H1 (cell line): Measurements from ENCODE around the gene NSUN6. TPM values are rescaled to one million over a fixed set of nuclear protein-coding genes. Genes with fewer than 3 reads are reported as not detected.

ENCODE experiments used
- CTCF ChIA-PET: fragments of 300-600 bp; sonication (Branson Sonifier 250); formaldehyde crosslinking; loops from one replicate; lab custom pipeline; 2021; ENCODE audit not compliant: partially characterized antibody; lab: Charles Lee
- POLR2A ChIA-PET: fragments of 300-600 bp; sonication (Branson Sonifier 250); formaldehyde crosslinking; loops from one replicate; lab custom pipeline; 2021; ENCODE audit warnings: inconsistent platforms; ENCODE audit not compliant: partially characterized antibody; lab: Charles Lee
- DNase-seq, 2 experiments: peaks; one replicate each; pipeline versions ENCODE4 v3.0.0 to v3.0.0-alpha.2; 2010 to 2022; ENCODE audit warnings: low spot score in 2 of 2, low read depth in 1 of 2, mixed read lengths in 1 of 2
- FAIRE-seq: peaks from 2 replicates; lab custom pipeline; 2011; peaks lifted over from hg19 to GRCh38; lab: Jason Lieb, UNC
- H2AFZ ChIP-seq: 2 replicates; pipeline ENCODE4 v1.8.1; 2012; ENCODE audit warnings: low read length, inconsistent platforms
- H2AK5ac ChIP-seq: 2 replicates; pipeline ENCODE4 v1.6.1; 2013; ENCODE audit warnings: low read depth, low read length
- H2BK120ac ChIP-seq: replicated peaks from 2 replicates; pipeline ENCODE3; 2013; ENCODE audit warnings: low read depth, low read length, inconsistent platforms
- H2BK12ac ChIP-seq: 2 replicates; pipeline ENCODE4 v1.6.1; 2013; ENCODE audit warnings: low read depth, low read length
- H2BK15ac ChIP-seq: 2 replicates; pipeline ENCODE4 v1.6.1; 2013; ENCODE audit warnings: low read length
- H2BK20ac ChIP-seq: 2 replicates; pipeline ENCODE4 v1.6.1; 2013; ENCODE audit warnings: low read length
- H2BK5ac ChIP-seq: 2 replicates; pipeline ENCODE4 v1.6.1; 2013; ENCODE audit warnings: low read depth, low read length
- H3K14ac ChIP-seq: 2 replicates; pipeline ENCODE4 v1.6.1; 2013; ENCODE audit warnings: inconsistent platforms; ENCODE audit not compliant: insufficient read length
- H3K18ac ChIP-seq: 2 replicates; pipeline ENCODE4 v1.6.1; 2013; ENCODE audit warnings: low read length; ENCODE audit errors: extremely low read depth
- H3K23ac ChIP-seq: 2 replicates; pipeline ENCODE4 v1.6.1; 2013; ENCODE audit warnings: inconsistent platforms; ENCODE audit not compliant: insufficient read length
- H3K23me2 ChIP-seq: 2 replicates; pipeline ENCODE4 v1.6.1; 2013; ENCODE audit warnings: low read depth, low read length
- H3K27ac ChIP-seq: 2 replicates; pipeline ENCODE4 v1.6.1; 2011; ENCODE audit warnings: low read depth, low read length, inconsistent platforms
- H3K27me3 ChIP-seq, 4 experiments: replicated peaks in 1 of 4; 1 replicate in 1 of 4; 2 replicates in 3 of 4; pipeline versions ENCODE4 v1.6.1 to v1.8.1; 2011 to 2013; ENCODE audit warnings: low read length in 3 of 4, mild to moderate bottlenecking in 3 of 4, inconsistent platforms in 2 of 4, mixed read lengths in 2 of 4, moderate library complexity in 1 of 4; ENCODE audit not compliant: control insufficient read depth in 3 of 4, insufficient read depth in 3 of 4; ENCODE audit errors: extremely low read depth in 1 of 4
- H3K36me3 ChIP-seq, 4 experiments: 2 replicates each; pipeline versions ENCODE4 v1.6.1 to v1.8.1; 2011 to 2013; ENCODE audit warnings: mild to moderate bottlenecking in 4 of 4, low read length in 3 of 4, moderate library complexity in 2 of 4, control low read depth in 1 of 4, inconsistent platforms in 1 of 4; ENCODE audit not compliant: insufficient read depth in 4 of 4, control insufficient read depth in 2 of 4
- H3K4ac ChIP-seq: replicated peaks from 2 replicates; pipeline ENCODE3; 2013; ENCODE audit warnings: low read length, low read depth, mixed read lengths, inconsistent platforms; ENCODE audit not compliant: insufficient read length
- H3K4me1 ChIP-seq, 4 experiments: replicated peaks in 1 of 4; 1 replicate in 1 of 4; 2 replicates in 3 of 4; pipeline versions ENCODE4 v1.6.1 to v1.8.1; 2011 to 2013; ENCODE audit warnings: low read length in 3 of 4, inconsistent platforms in 2 of 4, mixed read lengths in 1 of 4; ENCODE audit not compliant: insufficient read depth in 4 of 4, control insufficient read depth in 3 of 4
- H3K4me2 ChIP-seq, 2 experiments: 2 replicates each; pipeline versions ENCODE4 v1.6.1 to v1.8.1; 2011 to 2013; ENCODE audit warnings: low read depth in 2 of 2, low read length in 2 of 2, control low read depth in 1 of 2, inconsistent platforms in 1 of 2, mild to moderate bottlenecking in 1 of 2; ENCODE audit not compliant: insufficient read depth in 1 of 2
- H3K4me3 ChIP-seq, 4 experiments: fragments of 200-600, 300-600 bp in 1 of 4; sonication (generic), shearing (Covaris generic), sonication (Bioruptor Twin) in 1 of 4; 2 replicates each; pipeline versions ENCODE4 v1.5.1 to v1.8.1; 2011 to 2016; ENCODE audit warnings: low read length in 4 of 4, low read depth in 3 of 4, control low read depth in 2 of 4, inconsistent platforms in 2 of 4, mild to moderate bottlenecking in 2 of 4, mixed read lengths in 1 of 4, moderate library complexity in 1 of 4; ENCODE audit not compliant: insufficient read depth in 2 of 4; ENCODE audit errors: extremely low read depth in 1 of 4
- H3K56ac ChIP-seq: replicated peaks from 2 replicates; pipeline ENCODE3; 2013; ENCODE audit warnings: low read depth, mild to moderate bottlenecking, mixed read lengths, low read length, inconsistent platforms; ENCODE audit not compliant: insufficient read length
- H3K79me1 ChIP-seq: 2 replicates; pipeline ENCODE4 v1.6.1; 2013; ENCODE audit warnings: low read depth, low read length, control low read depth
- H3K79me2 ChIP-seq, 2 experiments: 2 replicates each; pipeline versions ENCODE4 v1.6.1 to v1.8.1; 2012 to 2013; ENCODE audit warnings: low read length in 2 of 2, mild to moderate bottlenecking in 2 of 2, inconsistent platforms in 1 of 2; ENCODE audit not compliant: insufficient read depth in 2 of 2, control insufficient read depth in 1 of 2
- H3K9ac ChIP-seq, 4 experiments: replicated peaks in 1 of 4; 1 replicate in 1 of 4; 2 replicates in 3 of 4; pipeline versions ENCODE4 v1.6.1 to v1.8.1; 2011 to 2013; ENCODE audit warnings: low read depth in 3 of 4, low read length in 3 of 4, control low read depth in 2 of 4, mild to moderate bottlenecking in 2 of 4, moderate library complexity in 2 of 4, inconsistent platforms in 1 of 4; ENCODE audit errors: extremely low read depth in 1 of 4
- H3K9me3 ChIP-seq, 2 experiments: 2 replicates each; pipeline versions ENCODE4 v1.6.1 to v1.8.1; 2012 to 2013; ENCODE audit warnings: mild to moderate bottlenecking in 2 of 2, moderate library complexity in 2 of 2, control low read depth in 1 of 2, inconsistent platforms in 1 of 2, low read depth in 1 of 2, low read length in 1 of 2, mixed read lengths in 1 of 2; ENCODE audit not compliant: insufficient read depth in 2 of 2
- H4K20me1 ChIP-seq, 2 experiments: replicated peaks in 1 of 2; 2 replicates each; pipeline versions ENCODE3 to v1.8.1; 2011 to 2013; ENCODE audit warnings: inconsistent platforms in 2 of 2, low read length in 2 of 2, mild to moderate bottlenecking in 1 of 2; ENCODE audit not compliant: insufficient read depth in 2 of 2, control insufficient read depth in 1 of 2
- H4K5ac ChIP-seq: 2 replicates; pipeline ENCODE4 v1.6.1; 2013; ENCODE audit warnings: low read length, low read depth, mixed read lengths, inconsistent platforms; ENCODE audit not compliant: insufficient read length
- H4K8ac ChIP-seq: 2 replicates; pipeline ENCODE4 v1.8.0; 2013; ENCODE audit warnings: mild to moderate bottlenecking, moderate library complexity, low read length, inconsistent platforms; ENCODE audit not compliant: insufficient read depth; ENCODE audit errors: extremely low read depth
- H4K91ac ChIP-seq: replicated peaks from 2 replicates; pipeline ENCODE3; 2013; ENCODE audit warnings: low read length, mixed read lengths, inconsistent platforms; ENCODE audit not compliant: insufficient read length
- CBX5 ChIP-seq: fragments of 300-800, 300-1000 bp; sonication (generic); IDR thresholded peaks from 2 replicates; pipeline ENCODE4 v1.7.1; 2016; ENCODE audit warnings: antibody characterized with exemption, low read length, low read depth
- CHD1 ChIP-seq: IDR thresholded peaks from 2 replicates; pipeline ENCODE4 v1.6.1; 2012; ENCODE audit warnings: low read depth, low read length, improper control_type of control experiment
- E2F6 ChIP-seq: IDR thresholded peaks from 2 replicates; pipeline ENCODE4 v1.6.1; 2012; ENCODE audit warnings: inconsistent platforms
- HDAC2 ChIP-seq, 2 experiments: fragments of 300-600 bp in 1 of 2; sonication (generic) in 1 of 2; IDR thresholded peaks; 2 replicates each; pipeline ENCODE4 v1.6.1; 2011 to 2012; ENCODE audit warnings: low read depth in 2 of 2, low read length in 2 of 2, mild to moderate bottlenecking in 2 of 2, moderate library complexity in 2 of 2, borderline replicate concordance in 1 of 2, inconsistent platforms in 1 of 2
- KDM1A ChIP-seq: fragments of 200-600, 300-600 bp; sonication (generic); IDR thresholded peaks from 2 replicates; pipeline ENCODE4 v1.7.1; 2016; ENCODE audit warnings: mild to moderate bottlenecking, low read length, borderline replicate concordance
- MAFK ChIP-seq: IDR thresholded peaks from 2 replicates; pipeline ENCODE4 v1.6.1; 2012; ENCODE audit warnings: low read depth, mild to moderate bottlenecking, improper control_type of control experiment, low read length
- POLR2A ChIP-seq, 2 experiments: IDR thresholded peaks; 1 replicate in 1 of 2; 2 replicates in 1 of 2; pipeline ENCODE4 v1.6.1; 2011; ENCODE audit warnings: low read depth in 2 of 2, low read length in 2 of 2, mild to moderate bottlenecking in 2 of 2; ENCODE audit errors: control extremely low read depth in 1 of 2
- POLR2AphosphoS5 ChIP-seq: IDR thresholded peaks from 2 replicates; pipeline ENCODE4 v1.6.1; 2011; ENCODE audit warnings: low read depth, low read length
- RAD21 ChIP-seq, 2 experiments: IDR thresholded peaks in 1 of 2; conservative IDR thresholded peaks in 1 of 2; 2 replicates each; pipeline ENCODE4 v1.6.1; 2011; ENCODE audit warnings: low read depth in 2 of 2, low read length in 2 of 2, improper control_type of control experiment in 1 of 2, inconsistent platforms in 1 of 2, mild to moderate bottlenecking in 1 of 2, moderate library complexity in 1 of 2
- RBBP5 ChIP-seq: IDR thresholded peaks from 2 replicates; pipeline ENCODE4 v1.7.1; 2012; ENCODE audit warnings: low read depth, mild to moderate bottlenecking, inconsistent platforms, low read length, moderate library complexity, borderline replicate concordance
- RFX5 ChIP-seq: IDR thresholded peaks from 2 replicates; pipeline ENCODE4 v1.6.1; 2011; ENCODE audit warnings: low read depth, low read length, improper control_type of control experiment, borderline replicate concordance
- SP2 ChIP-seq: IDR thresholded peaks from 2 replicates; pipeline ENCODE4 v1.6.1; 2012; ENCODE audit warnings: mild to moderate bottlenecking, low read length, inconsistent platforms
- SRF ChIP-seq: IDR thresholded peaks from 2 replicates; pipeline ENCODE4 v1.6.1; 2011; ENCODE audit warnings: mild to moderate bottlenecking, low read depth, low read length, moderate library complexity
- TBP ChIP-seq: IDR thresholded peaks from 2 replicates; pipeline ENCODE4 v1.6.1; 2011; ENCODE audit warnings: low read depth, low read length, improper control_type of control experiment
- WGBS, 2 experiments: shearing (Covaris generic) in 1 of 2; methylation state at CpG; one replicate each; pipeline versions ENCODE4 v1.1.6 to v1.1.7; 2013 to 2015; ENCODE audit warnings: low lambda C conversion rate in 2 of 2, mixed read lengths in 2 of 2, inconsistent platforms in 1 of 2, low coverage in 1 of 2, missing lambda C conversion rate in 1 of 2; ENCODE audit not compliant: insufficient replicate concordance in 2 of 2, insufficient coverage in 1 of 2, insufficient read length in 1 of 2; ENCODE audit errors: extremely low coverage in 1 of 2, missing lambda C conversion rate in 1 of 2; 5-methylcytosine and 5-hydroxymethylcytosine counted together
- polyA plus RNA-seq, 7 experiments: library from polyadenylated mRNA; depleted of rRNA in 3 of 7; stranded (reverse) in 5 of 7; unstranded in 2 of 7; fragments of >200 nt in 5 of 7; fragments of 200-250 nt in 2 of 7; gene quantifications; 1 replicate in 5 of 7; 2 replicates in 1 of 7; 4 replicates in 1 of 7; pipeline versions ENCODE4 v1.2.1 to v1.2.3, GENCODE V29; 2011 to 2013; ENCODE audit warnings: missing spikeins in 2 of 7, mixed read lengths in 2 of 7
- total RNA-seq: library from RNA; stranded (reverse); fragmentation: NEBNext Ultra II Directional; extraction: Animal tissue kit (Norgen Biotek cat#: 25700); gene quantifications from 2 replicates; pipeline ENCODE4 v1.2.1, GENCODE V29; 2021

Gene NSUN6
- total and polyA plus RNA-seq, 2 of the 8 experiments (the other 6 are each of a cell fraction or from before 2014, with no cell fraction given) = 5.9 to 14.4 TPM

- Histone ChIP-seq H2AK5ac (no peak overlapping the region), H3K4me1 (0 out of 7 replicates have a peak, but pooled peaks cover 0 to 2% (median under 1%) of the 10 kb centered on the region in 4 experiments), H2BK20ac (no peak overlapping the region), H3K4me2 (no peak overlapping the region), H3K23ac (no peak overlapping the region), H4K20me1 (peaks cover 0 to 5% of the 10 kb centered on the region in 2 experiments), H3K14ac (no peak overlapping the region), H3K9me3 (no peaks in the 10 kb centered on the region), H4K5ac (no peak overlapping the region), H3K27me3 (no peaks in the 10 kb centered on the region), H3K36me3 (peaks cover 0 to 5% (median 0%) of the 10 kb centered on the region in 4 experiments; a peak in 1 of 8 replicates), H3K9ac (no peak overlapping the region), H3K4me3 (no peak overlapping the region), H2BK12ac (no peak overlapping the region), H3K79me1 (no peaks in the 10 kb centered on the region), H3K4ac (no peak overlapping the region), H2BK15ac (no peak overlapping the region), H4K8ac (no peak overlapping the region), H3K23me2 (no peaks in the 10 kb centered on the region), H3K27ac (no peak overlapping the region), H2BK120ac (no peak overlapping the region), H2AFZ (no peak overlapping the region), H4K91ac (no peak overlapping the region), H3K79me2 (no peaks in the 10 kb centered on the region), H2BK5ac (no peak overlapping the region), H3K18ac (no peak overlapping the region), H3K56ac (no peak overlapping the region)
- CTCF ChIA-PET = no interaction called here
- FAIRE-seq = no peak
- POLR2A ChIA-PET = interaction anchor here (1.1 to 2.6 kb wide), 2 partner anchors 17 to 26 kb away, joined by 3 to 6 read pairs; partner anchors contain the start of gene ARL5B
- WGBS, 2 experiments = 71% methylated on average over 3 of the region's 3 CpGs; no CpG with 5 or more reads in 1 of the 2 experiments
- no peak for DNase-seq
- TF ChIP-seq RBBP5 = no peak
- no peak for TF ChIP-seq HDAC2 (IDR thresholded peaks at IDR 0.05; ENCODE audit: borderline replicate concordance in 1 of 2, low read depth in 2 of 2, low read length in 2 of 2)
- no peak for TF ChIP-seq RFX5
- TF ChIP-seq RAD21 (IDR thresholded peaks at IDR 0.05 in 1 of 2, conservative IDR thresholded peaks at IDR 0.05 in 1 of 2; ENCODE audit: low read depth in 2 of 2, low read length in 2 of 2) = no peak
- TF ChIP-seq CBX5 = no peak
- TF ChIP-seq KDM1A = no peak
- TF ChIP-seq E2F6 = no peak
- no peak for TF ChIP-seq POLR2A (IDR thresholded peaks at IDR 0.05; ENCODE audit: control extremely low read depth in 1 of 2, low read depth in 2 of 2, low read length in 2 of 2)
- TF ChIP-seq POLR2AphosphoS5 = no peak
- no peak for TF ChIP-seq TBP
- TF ChIP-seq CHD1 = no peak
- TF ChIP-seq MAFK = no peak
- no peak for TF ChIP-seq SP2
- no peak for TF ChIP-seq SRF
Measured at GRCh38 chr10:18684953-18685352, 33.6 kb upstream of the NSUN6 start.
